Measurements from ENCODE around the gene ERMP1.

Gene ERMP1

DNA sequence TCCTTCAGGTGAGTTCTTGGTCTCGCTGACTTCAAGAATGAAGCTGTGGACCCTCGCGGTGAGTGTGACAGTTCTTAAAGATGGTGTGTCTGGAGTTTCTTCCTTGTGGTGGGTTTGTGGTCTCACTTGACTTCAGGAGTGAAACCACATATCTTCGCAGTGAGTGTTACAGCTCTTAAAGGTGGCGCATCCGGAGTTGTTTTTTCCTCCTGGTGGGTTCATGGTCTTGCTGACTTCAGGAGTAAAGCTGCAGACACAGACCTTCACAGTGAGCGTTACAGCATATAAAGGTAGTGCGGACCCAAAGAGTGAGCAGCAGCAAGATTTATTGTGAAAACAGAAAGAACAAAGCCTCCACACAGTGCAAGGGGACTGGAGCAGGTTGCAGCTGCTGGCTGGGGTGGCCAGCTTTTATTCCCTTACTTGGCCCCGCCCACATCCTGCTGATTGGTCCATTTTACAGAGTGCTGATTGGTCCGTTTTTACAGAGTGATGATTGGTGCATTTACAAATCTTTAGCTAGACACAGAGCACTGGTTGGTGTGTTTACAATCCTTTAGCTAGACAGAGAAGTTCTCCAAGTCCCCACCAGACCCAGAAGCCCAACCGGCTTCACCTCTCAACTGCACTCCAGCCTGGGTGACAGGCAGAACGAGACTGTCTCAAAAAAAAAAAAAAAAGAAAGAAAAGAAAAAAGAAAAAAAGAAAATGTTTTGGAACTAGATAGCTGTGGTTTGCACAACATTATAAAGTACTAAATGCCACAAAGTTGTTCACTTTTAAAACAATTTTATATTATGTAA, 9.1 kb upstream of the ERMP1 start:
- WGBS: 96% methylated on average over 9 of the region's 12 CpGs
- peak overlapping the region; percentile 46 to 68 for H3K18ac ChIP-seq (ENCODE audit: low read depth in 1 of 2, low read length in 2 of 2)
- DNase-seq: no peak
- H3K27ac ChIP-seq (ENCODE audit: low read length, poor library complexity, severe bottlenecking): no peak overlapping the region
- H3K4ac ChIP-seq (ENCODE audit: low read depth in 1 of 2, low read length in 2 of 2): peak overlapping the region in 1 of 2 experiments; percentile 13
- H3K9me3 ChIP-seq (ENCODE audit: control insufficient read depth, low read length): no peaks in the 10 kb centered on the region
- H3K79me1 ChIP-seq (replicated peaks; ENCODE audit: low read length, poor library complexity, severe bottlenecking): no peaks in the 10 kb centered on the region
- peak overlapping the region; percentile 25 for H2AK5ac ChIP-seq (ENCODE audit: low read length, severe bottlenecking)
- H3K4me2 ChIP-seq (ENCODE audit: low read length, poor library complexity, severe bottlenecking): no peak overlapping the region
- peak overlapping the region; percentile 41 to 74 for H2BK12ac ChIP-seq (ENCODE audit: low read length in 2 of 2)
- no peak overlapping the region for H2BK15ac ChIP-seq (ENCODE audit: low read depth, poor library complexity, severe bottlenecking)
- H4K8ac ChIP-seq (ENCODE audit: low read length): peak overlapping the region; percentile 69
- no peak overlapping the region for H3K9ac ChIP-seq (ENCODE audit: low read length)
- no peak overlapping the region for H2BK5ac ChIP-seq (ENCODE audit: low read depth, low read length, poor library complexity, severe bottlenecking)
- no peak overlapping the region for H3K4me3 ChIP-seq (ENCODE audit: insufficient read depth in 1 of 2, low read depth in 1 of 2, low read length in 2 of 2)
- H3K23ac ChIP-seq (ENCODE audit: low read length in 2 of 2): no peak overlapping the region
- H3K14ac ChIP-seq (ENCODE audit: low read length in 2 of 2): no peak overlapping the region
- H3K4me1 ChIP-seq (ENCODE audit: control insufficient read depth, insufficient read depth, low read depth, low read length): peaks cover 13% of the 10 kb centered on the region
- no peak overlapping the region for H4K91ac ChIP-seq (ENCODE audit: low read length)
- H3K36me3 ChIP-seq (ENCODE audit: control insufficient read depth in 1 of 2, insufficient read depth in 2 of 2, low read depth in 1 of 2, low read length in 2 of 2): no peaks in the 10 kb centered on the region
- H2BK120ac ChIP-seq (ENCODE audit: low read depth, low read length): no peak overlapping the region
- H2AFZ ChIP-seq (ENCODE audit: low read depth, low read length): no peak overlapping the region
- H3K27me3 ChIP-seq (ENCODE audit: control insufficient read depth in 1 of 2, insufficient read depth in 1 of 2, low read length in 2 of 2): no peaks in the 10 kb centered on the region

DNA sequence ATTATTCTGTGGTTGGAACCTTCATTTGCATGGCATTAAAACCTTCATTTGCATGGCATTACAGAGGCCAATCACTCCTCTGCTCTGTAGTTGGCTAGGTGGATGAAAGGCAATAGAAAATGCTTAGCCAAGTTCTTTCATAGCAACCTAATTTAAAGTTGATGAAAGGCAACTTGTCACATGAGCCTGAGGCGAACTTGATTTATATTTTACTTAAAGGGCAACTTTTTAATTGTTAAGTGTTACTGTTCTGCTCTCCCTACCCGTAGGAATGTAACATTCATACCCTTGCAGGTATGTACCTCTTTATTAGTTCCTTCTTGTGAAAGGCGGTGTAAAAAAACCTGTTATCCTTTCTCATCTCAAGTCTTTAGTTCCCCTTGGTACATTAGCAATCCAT, 7.9 kb upstream of the ERMP1 start:
- no peaks in the 10 kb centered on the region for H3K27me3 ChIP-seq (ENCODE audit: control insufficient read depth in 1 of 2, insufficient read depth in 1 of 2, low read length in 2 of 2)
- no peak overlapping the region for H3K23ac ChIP-seq (ENCODE audit: low read length in 2 of 2)
- no peak overlapping the region for H3K9ac ChIP-seq (ENCODE audit: low read length)
- H2BK12ac ChIP-seq (ENCODE audit: low read length in 2 of 2): no peak overlapping the region
- no peak overlapping the region for H3K4me2 ChIP-seq (ENCODE audit: low read length, poor library complexity, severe bottlenecking)
- no peaks in the 10 kb centered on the region for H3K79me1 ChIP-seq (replicated peaks; ENCODE audit: low read length, poor library complexity, severe bottlenecking)
- H2BK120ac ChIP-seq (ENCODE audit: low read depth, low read length): no peak overlapping the region
- WGBS: 97% methylated on average over 2 of the region's 3 CpGs
- peaks cover 12% of the 10 kb centered on the region for H3K4me1 ChIP-seq (ENCODE audit: control insufficient read depth, insufficient read depth, low read depth, low read length)
- H2BK5ac ChIP-seq (ENCODE audit: low read depth, low read length, poor library complexity, severe bottlenecking): no peak overlapping the region
- H3K4ac ChIP-seq (ENCODE audit: low read depth in 1 of 2, low read length in 2 of 2): peak overlapping the region in 1 of 2 experiments; percentile 24
- H3K9me3 ChIP-seq (ENCODE audit: control insufficient read depth, low read length): no peaks in the 10 kb centered on the region
- no peak overlapping the region for H4K91ac ChIP-seq (ENCODE audit: low read length)
- no peak overlapping the region for H2AK5ac ChIP-seq (ENCODE audit: low read length, severe bottlenecking)
- no peak overlapping the region for H2BK15ac ChIP-seq (ENCODE audit: low read depth, poor library complexity, severe bottlenecking)
- no peak overlapping the region for H3K14ac ChIP-seq (ENCODE audit: low read length in 2 of 2)
- no peak overlapping the region for H4K8ac ChIP-seq (ENCODE audit: low read length)
- no peak overlapping the region for H3K4me3 ChIP-seq (ENCODE audit: insufficient read depth in 1 of 2, low read depth in 1 of 2, low read length in 2 of 2)
- DNase-seq: no peak
- no peaks in the 10 kb centered on the region for H3K36me3 ChIP-seq (ENCODE audit: control insufficient read depth in 1 of 2, insufficient read depth in 2 of 2, low read depth in 1 of 2, low read length in 2 of 2)
- H2AFZ ChIP-seq (ENCODE audit: low read depth, low read length): no peak overlapping the region
- no peak overlapping the region for H3K27ac ChIP-seq (ENCODE audit: low read length, poor library complexity, severe bottlenecking)
- H3K18ac ChIP-seq (ENCODE audit: low read depth in 1 of 2, low read length in 2 of 2): no peak overlapping the region

- peak overlapping the region; percentile 74 for H4K91ac ChIP-seq (ENCODE audit: low read length)
- no peak for DNase-seq
- H3K4me1 ChIP-seq (ENCODE audit: control insufficient read depth, insufficient read depth, low read depth, low read length): peaks cover 9% of the 10 kb centered on the region
- no peaks in the 10 kb centered on the region for H3K79me1 ChIP-seq (replicated peaks; ENCODE audit: low read length, poor library complexity, severe bottlenecking)
- 72% methylated on average over 4 of the region's 4 CpGs for WGBS
- H3K4me2 ChIP-seq (ENCODE audit: low read length, poor library complexity, severe bottlenecking): no peak overlapping the region
- no peak overlapping the region for H2AK5ac ChIP-seq (ENCODE audit: low read length, severe bottlenecking)
- H2BK5ac ChIP-seq (ENCODE audit: low read depth, low read length, poor library complexity, severe bottlenecking): no peak overlapping the region
- peak overlapping the region; percentile 59 for H2BK12ac ChIP-seq (ENCODE audit: low read length in 2 of 2)
- H3K14ac ChIP-seq (ENCODE audit: low read length in 2 of 2): no peak overlapping the region
- H3K9ac ChIP-seq (ENCODE audit: low read length): no peak overlapping the region
- no peaks in the 10 kb centered on the region for H3K9me3 ChIP-seq (ENCODE audit: control insufficient read depth, low read length)
- H2BK120ac ChIP-seq (ENCODE audit: low read depth, low read length): peak overlapping the region; percentile 42
- H3K4ac ChIP-seq (ENCODE audit: low read depth in 1 of 2, low read length in 2 of 2): peak overlapping the region; percentile 46 to 47
- no peak overlapping the region for H2AFZ ChIP-seq (ENCODE audit: low read depth, low read length)
- no peak overlapping the region for H3K4me3 ChIP-seq (ENCODE audit: insufficient read depth in 1 of 2, low read depth in 1 of 2, low read length in 2 of 2)
- H3K18ac ChIP-seq (ENCODE audit: low read depth in 1 of 2, low read length in 2 of 2): peak overlapping the region; percentile 25 to 34
- peak overlapping the region; percentile 66 for H4K8ac ChIP-seq (ENCODE audit: low read length)
- H3K23ac ChIP-seq (ENCODE audit: low read length in 2 of 2): no peak overlapping the region
- H2BK15ac ChIP-seq (ENCODE audit: low read depth, poor library complexity, severe bottlenecking): no peak overlapping the region
- H3K27ac ChIP-seq (ENCODE audit: low read length, poor library complexity, severe bottlenecking): peak overlapping the region; percentile 69
- H3K36me3 ChIP-seq (ENCODE audit: control insufficient read depth in 1 of 2, insufficient read depth in 2 of 2, low read depth in 1 of 2, low read length in 2 of 2): no peaks in the 10 kb centered on the region
- no peaks in the 10 kb centered on the region for H3K27me3 ChIP-seq (ENCODE audit: control insufficient read depth in 1 of 2, insufficient read depth in 1 of 2, low read length in 2 of 2)
These were observed 6.6 kb upstream of the ERMP1 start for GRCh38 chr9:5839572-5839902.

DNA sequence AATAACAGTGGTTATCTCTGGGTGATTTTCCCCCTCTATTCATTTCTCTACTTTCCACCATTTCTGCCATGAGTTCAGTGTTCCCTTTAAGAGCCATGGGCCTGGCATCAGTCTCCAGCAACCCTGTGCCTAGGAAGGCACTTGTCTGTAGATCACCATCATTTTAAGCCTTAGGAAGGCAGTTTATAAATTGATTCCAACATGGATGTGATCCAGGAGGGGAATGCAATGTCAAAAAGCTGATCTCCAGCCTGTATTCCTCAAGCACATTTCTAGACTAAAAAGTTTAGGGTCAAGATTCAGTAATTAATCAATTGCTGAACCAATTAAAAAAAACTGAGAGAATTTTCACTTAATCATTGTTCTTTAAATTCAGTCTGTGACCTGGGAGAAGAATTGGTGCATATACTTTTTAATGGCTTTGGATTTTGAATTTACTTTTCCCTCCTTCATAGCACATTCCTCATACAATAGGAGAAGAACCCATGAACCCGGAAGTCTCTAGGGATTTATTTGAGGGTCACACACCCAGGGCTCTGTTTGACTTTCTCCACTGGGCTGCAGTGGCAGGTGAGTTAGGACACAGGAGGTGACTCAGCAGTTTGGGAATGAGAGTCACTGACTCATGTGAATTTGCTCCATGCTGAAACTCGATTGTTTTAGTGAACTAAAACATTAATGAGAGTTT, 6.1 kb upstream of the ERMP1 start:
- H4K91ac ChIP-seq (ENCODE audit: low read length): no peak overlapping the region
- peak overlapping the region; percentile 69 for H3K27ac ChIP-seq (ENCODE audit: low read length, poor library complexity, severe bottlenecking)
- H3K4me1 ChIP-seq (ENCODE audit: control insufficient read depth, insufficient read depth, low read depth, low read length): peaks cover 7% of the 10 kb centered on the region
- no peak overlapping the region for H3K14ac ChIP-seq (ENCODE audit: low read length in 2 of 2)
- H3K79me1 ChIP-seq (replicated peaks; ENCODE audit: low read length, poor library complexity, severe bottlenecking): no peaks in the 10 kb centered on the region
- H2BK120ac ChIP-seq (ENCODE audit: low read depth, low read length): peak overlapping the region; percentile 64
- 24% methylated on average over 2 of the region's 2 CpGs for WGBS
- H2BK12ac ChIP-seq (ENCODE audit: low read length in 2 of 2): peak overlapping the region; percentile 8 to 73
- H3K27me3 ChIP-seq (ENCODE audit: control insufficient read depth in 1 of 2, insufficient read depth in 1 of 2, low read length in 2 of 2): no peaks in the 10 kb centered on the region
- H3K4me3 ChIP-seq (ENCODE audit: insufficient read depth in 1 of 2, low read depth in 1 of 2, low read length in 2 of 2): no peak overlapping the region
- H3K23ac ChIP-seq (ENCODE audit: low read length in 2 of 2): no peak overlapping the region
- H2BK15ac ChIP-seq (ENCODE audit: low read depth, poor library complexity, severe bottlenecking): no peak overlapping the region
- H3K4ac ChIP-seq (ENCODE audit: low read depth in 1 of 2, low read length in 2 of 2): peak overlapping the region; percentile 35 to 47
- peak overlapping the region in 1 of 2 experiments; percentile 34 for H3K18ac ChIP-seq (ENCODE audit: low read depth in 1 of 2, low read length in 2 of 2)
- no peak overlapping the region for H4K8ac ChIP-seq (ENCODE audit: low read length)
- no peak overlapping the region for H2AFZ ChIP-seq (ENCODE audit: low read depth, low read length)
- H2BK5ac ChIP-seq (ENCODE audit: low read depth, low read length, poor library complexity, severe bottlenecking): no peak overlapping the region
- H3K36me3 ChIP-seq (ENCODE audit: control insufficient read depth in 1 of 2, insufficient read depth in 2 of 2, low read depth in 1 of 2, low read length in 2 of 2): no peaks in the 10 kb centered on the region
- H3K9ac ChIP-seq (ENCODE audit: low read length): no peak overlapping the region
- H2AK5ac ChIP-seq (ENCODE audit: low read length, severe bottlenecking): peak overlapping the region; percentile 11
- H3K4me2 ChIP-seq (ENCODE audit: low read length, poor library complexity, severe bottlenecking): no peak overlapping the region
- no peaks in the 10 kb centered on the region for H3K9me3 ChIP-seq (ENCODE audit: control insufficient read depth, low read length)
- DNase-seq: peak; percentile 58

All from mesenchymal stem cell (in vitro differentiated cells and primary cell).